Naive thymus-derived CD4-positive, alpha-beta T cell (primary cell): ENCODE results near the gene TMCC2. TPM values are rescaled to one million over a fixed set of nuclear protein-coding genes. Genes with fewer than 3 reads are reported as not detected.

Experiments used
- ATAC-seq: fragments of 150-1000 bp; cut with Tn5 transposase; 2 replicates; pipeline ENCODE4 v1.10.0; 2021; ENCODE audit warnings: mild to moderate bottlenecking, moderate library complexity
- CTCF ChIA-PET: fragments of 350-600 bp; sonication (Branson Sonifier 250); formaldehyde crosslinking; loops from one replicate; lab custom pipeline; 2021; ENCODE audit warnings: antibody characterized with exemption; lab: Charles Lee
- POLR2A ChIA-PET: fragments of 350-600 bp; sonication (Branson Sonifier 250); formaldehyde crosslinking; loops from one replicate; lab custom pipeline; 2021; ENCODE audit warnings: antibody characterized with exemption, inconsistent platforms; lab: Charles Lee
- DNase-seq, 9 donors: peaks; one replicate each; pipeline versions ENCODE4 v3.0.0 to v3.0.0-alpha.2; 2020 to 2022; ENCODE audit warnings: mixed read lengths in 1 of 9
- H3K27ac ChIP-seq: one replicate; pipeline ENCODE4 v1.7.0; 2013; ENCODE audit warnings: mild to moderate bottlenecking, low read depth, low read length, moderate library complexity
- H3K27me3 ChIP-seq, 2 donors: one replicate each; pipeline ENCODE4 v1.7.0; 2013; ENCODE audit warnings: low read length in 2 of 2, mild to moderate bottlenecking in 2 of 2, moderate library complexity in 2 of 2; ENCODE audit not compliant: control insufficient read depth in 2 of 2, insufficient read depth in 2 of 2
- H3K36me3 ChIP-seq, 3 experiments: 1 replicate in 2 of 3; 2 replicates in 1 of 3; pipeline ENCODE4 v1.7.0; 2013; ENCODE audit warnings: low read length in 3 of 3, mild to moderate bottlenecking in 3 of 3, moderate library complexity in 1 of 3; ENCODE audit not compliant: insufficient read depth in 3 of 3, control insufficient read depth in 2 of 3
- H3K4me1 ChIP-seq, 2 donors: one replicate each; pipeline ENCODE4 v1.7.0; 2013; ENCODE audit warnings: low read length in 2 of 2, mild to moderate bottlenecking in 2 of 2, moderate library complexity in 1 of 2; ENCODE audit not compliant: control insufficient read depth in 2 of 2, insufficient read depth in 2 of 2
- H3K4me3 ChIP-seq: 2 replicates; pipeline ENCODE4 v1.7.0; 2013; ENCODE audit warnings: mild to moderate bottlenecking, low read length
- H3K9me3 ChIP-seq, 3 experiments: 1 replicate in 2 of 3; 2 replicates in 1 of 3; pipeline ENCODE4 v1.7.0; 2013; ENCODE audit warnings: low read length in 3 of 3; ENCODE audit not compliant: control insufficient read depth in 2 of 3
- H3K27ac Mint-ChIP-seq, 9 donors: one replicate each; pipeline ENCODE4 v1.8.0; 2020 to 2022; ENCODE audit warnings: mixed read lengths in 9 of 9, mild to moderate bottlenecking in 8 of 9, moderate library complexity in 5 of 9, inconsistent platforms in 2 of 9
- H3K27me3 Mint-ChIP-seq, 5 donors: one replicate each; pipeline ENCODE4 v1.8.0; 2021 to 2022; ENCODE audit warnings: mixed read lengths in 5 of 5, mild to moderate bottlenecking in 1 of 5
- H3K36me3 Mint-ChIP-seq, 5 donors: one replicate each; pipeline ENCODE4 v1.8.0; 2020 to 2022; ENCODE audit warnings: mixed read lengths in 5 of 5, mild to moderate bottlenecking in 3 of 5, inconsistent platforms in 1 of 5
- H3K4me1 Mint-ChIP-seq, 7 donors: one replicate each; pipeline ENCODE4 v1.8.0; 2020 to 2022; ENCODE audit warnings: mixed read lengths in 7 of 7, mild to moderate bottlenecking in 3 of 7, inconsistent platforms in 1 of 7
- H3K4me3 Mint-ChIP-seq, 10 donors: one replicate each; pipeline ENCODE4 v1.8.0; 2020 to 2022; ENCODE audit warnings: mild to moderate bottlenecking in 10 of 10, mixed read lengths in 10 of 10, moderate library complexity in 6 of 10, inconsistent platforms in 2 of 10
- H3K9me3 Mint-ChIP-seq, 11 donors: one replicate each; pipeline ENCODE4 v1.8.0; 2020 to 2022; ENCODE audit warnings: mixed read lengths in 11 of 11, mild to moderate bottlenecking in 4 of 11, inconsistent platforms in 1 of 11, moderate library complexity in 1 of 11
- intact Hi-C, 2 donors: fragments of 100-400 bp; cut with micrococcal nuclease; formaldehyde crosslinking; loops; one replicate each; pipeline ENCODE4 v1.15.1; 2023
- polyA plus RNA-seq, 2 donors: library from polyadenylated mRNA; unstranded; fragments of 300-500 nt; fragmentation: Illumina TruSeq; gene quantifications; one replicate each; pipeline ENCODE4 v1.2.3, GENCODE V29; 2021
- total RNA-seq, 6 experiments: library from RNA in 5 of 6; stranded (reverse) in 5 of 6; gene quantifications; 1 replicate in 5 of 6; 2 replicates in 1 of 6; pipeline ENCODE4 v1.2.3 and lab custom pipeline; 2021 to 2026

Gene TMCC2
- total and polyA plus RNA-seq, 7 experiments from 2014 or later: 0.30 to 3.6 (median 1.3) TPM

DNA sequence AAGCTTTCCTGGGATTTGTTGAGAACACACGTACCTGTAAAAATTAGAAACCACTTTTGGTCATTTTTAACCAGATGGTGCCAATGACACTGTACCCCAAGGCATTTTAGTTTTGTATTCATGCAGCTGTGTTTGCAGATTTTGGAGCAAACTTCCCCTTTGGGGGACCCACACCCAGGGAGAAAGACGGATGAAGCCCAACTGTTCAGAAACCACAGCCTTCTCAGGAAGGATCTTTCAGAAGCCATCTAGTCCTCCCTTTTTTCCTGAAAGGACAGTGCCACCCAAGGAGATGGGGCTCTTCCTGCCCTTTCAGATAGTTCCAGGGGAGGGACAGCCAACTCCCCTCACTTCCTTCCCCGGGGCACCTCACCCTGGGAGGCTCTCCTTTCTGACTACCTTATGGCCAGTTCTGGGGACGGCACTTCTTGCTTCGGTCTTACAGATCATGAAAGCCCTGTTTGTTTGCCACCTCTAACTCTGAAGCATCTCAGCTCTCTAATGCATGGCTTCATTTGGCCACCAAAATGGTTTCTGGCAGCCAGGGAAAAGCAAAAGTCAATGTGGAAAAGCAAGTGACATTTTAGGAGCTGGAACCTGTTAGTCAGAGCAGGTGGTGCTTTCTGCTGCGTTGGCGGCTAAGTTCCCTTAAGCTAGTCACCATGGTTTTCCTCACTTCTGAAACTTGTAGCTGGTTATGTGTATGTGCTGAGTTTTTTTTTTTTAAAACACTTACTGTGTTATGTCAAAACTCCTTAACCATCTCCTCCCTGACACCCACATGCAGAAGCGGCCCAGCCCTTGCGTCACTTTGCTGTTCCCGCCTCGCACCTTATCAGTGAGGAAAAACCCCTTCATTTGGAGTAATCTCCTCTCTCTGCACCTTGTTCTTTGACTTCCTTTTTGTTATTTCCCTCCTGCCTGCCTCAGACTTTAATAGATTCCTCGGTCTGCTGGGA is 10.1 kb downstream of the TMCC2 start:
- no peaks in the 10 kb centered on the region for H3K36me3 ChIP-seq
- peaks cover 0 to 9% (median 0%) of the 10 kb centered on the region in 5 donors for H3K27me3 Mint-ChIP-seq
- H3K27ac Mint-ChIP-seq: peak overlapping the region in 2 of 9 donors; percentile 0 to 74
- intact Hi-C loops: no loop called here
- ATAC-seq (peak; percentile 41), DNase-seq (peak in 1 of 9 donors; percentile 62)
- peaks cover 0 to 11% (median 0%) of the 10 kb centered on the region in 5 donors for H3K36me3 Mint-ChIP-seq
- H3K4me3 Mint-ChIP-seq: peak overlapping the region in 2 of 10 donors; percentile 4 to 24
- no peaks in the 10 kb centered on the region for H3K9me3 Mint-ChIP-seq
- H3K9me3 ChIP-seq: no peaks in the 10 kb centered on the region
- POLR2A ChIA-PET: interaction anchor here (1.1 kb wide), 1 partner anchor 9 kb away, joined by 3 read pairs; no protein-coding TSS in a partner anchor
- no peaks in the 10 kb centered on the region for H3K27me3 ChIP-seq
- CTCF ChIA-PET: interaction anchor here (0.7 to 2.3 kb wide), 3 partner anchors 8 to 22 kb away, joined by 3 to 9 read pairs (median 4); no protein-coding TSS in a partner anchor
- H3K4me1 ChIP-seq: no peaks in the 10 kb centered on the region
- no peak overlapping the region for H3K4me3 ChIP-seq
- H3K27ac ChIP-seq: no peak overlapping the region
- H3K4me1 Mint-ChIP-seq: peaks cover 3 to 25% (median 12%) of the 10 kb centered on the region in 7 donors

DNA sequence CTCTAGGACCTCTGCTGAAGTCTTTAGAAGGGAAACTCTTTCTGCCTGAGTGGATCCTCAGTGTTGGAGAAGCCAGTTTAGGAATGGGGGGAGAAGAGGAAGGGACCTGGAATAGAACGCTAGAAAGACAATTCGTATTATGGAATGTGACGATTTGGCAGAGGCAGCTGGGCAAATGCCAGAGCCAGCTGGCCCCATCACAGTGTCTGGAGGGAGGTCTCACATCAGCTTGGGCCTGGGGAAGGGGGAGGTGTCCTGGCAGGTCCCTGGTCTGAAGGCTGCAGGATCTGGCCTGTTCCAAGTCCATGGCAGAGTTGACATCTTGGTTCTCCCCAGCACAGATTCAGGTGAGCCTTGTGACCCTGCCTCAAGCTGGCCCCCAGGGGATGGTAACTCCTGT is 11.3 kb downstream of the TMCC2 start:
- H3K4me1 Mint-ChIP-seq: peaks cover 3 to 19% (median 12%) of the 10 kb centered on the region in 7 donors
- peaks cover 0 to 9% (median 0%) of the 10 kb centered on the region in 5 donors for H3K27me3 Mint-ChIP-seq

DNA sequence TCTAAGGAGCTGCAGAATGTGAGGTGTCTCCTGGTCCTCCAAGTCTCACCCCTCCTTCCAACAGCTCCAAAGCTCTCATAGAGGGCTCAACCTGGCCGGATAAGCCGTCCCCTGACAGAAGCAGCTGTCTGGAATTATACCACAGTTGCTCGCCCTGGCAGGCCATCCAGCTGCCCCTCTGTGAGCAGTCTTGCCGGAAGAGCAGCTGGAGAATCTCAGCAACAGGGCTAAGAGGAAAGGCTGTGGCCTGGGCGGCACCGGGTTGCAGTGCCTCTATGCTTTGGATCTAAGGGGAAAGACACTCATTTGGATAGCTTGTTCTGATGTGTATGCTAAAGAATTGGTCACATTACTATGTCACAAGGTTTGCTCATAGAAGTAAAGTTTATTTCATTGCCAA is 12.4 kb downstream of the TMCC2 start:
- Mint-ChIP-seq H3K36me3 (peaks cover 0 to 11% (median 0%) of the 10 kb centered on the region in 5 donors), H3K4me1 (peaks cover 3 to 19% (median 12%) of the 10 kb centered on the region in 7 donors), H3K9me3 (no peaks in the 10 kb centered on the region), H3K27me3 (peaks cover 0 to 9% (median 0%) of the 10 kb centered on the region in 5 donors), H3K27ac (no peak overlapping the region), H3K4me3 (no peak overlapping the region)
- intact Hi-C loops: no loop called here
- Histone ChIP-seq H3K9me3 (no peaks in the 10 kb centered on the region), H3K27me3 (no peaks in the 10 kb centered on the region), H3K4me3 (no peak overlapping the region), H3K36me3 (no peaks in the 10 kb centered on the region), H3K27ac (no peak overlapping the region), H3K4me1 (no peaks in the 10 kb centered on the region)
- ChIA-PET CTCF (interaction anchor here (1.9 to 2.3 kb wide), 2 partner anchors 10 to 16 kb away, joined by 6 to 7 read pairs; no protein-coding TSS in a partner anchor), POLR2A (no interaction called here)
- ATAC-seq: no peak
- DNase-seq: no peak

More for the DNA sequence above, 11.3 kb downstream of the TMCC2 start:
- H3K4me1 ChIP-seq: no peaks in the 10 kb centered on the region
- H3K36me3 ChIP-seq: no peaks in the 10 kb centered on the region
- intact Hi-C loops: no loop called here
- no peaks in the 10 kb centered on the region for H3K9me3 ChIP-seq
- no peak overlapping the region for H3K27ac Mint-ChIP-seq
- no peaks in the 10 kb centered on the region for H3K27me3 ChIP-seq
- DNase-seq (no peak), ATAC-seq (no peak)
- H3K9me3 Mint-ChIP-seq: no peaks in the 10 kb centered on the region
- no peak overlapping the region for H3K4me3 ChIP-seq
- ChIA-PET CTCF (interaction anchor here (1.9 to 2.3 kb wide), 2 partner anchors 9 to 16 kb away, joined by 6 to 9 read pairs; no protein-coding TSS in a partner anchor), POLR2A (no interaction called here)
- H3K36me3 Mint-ChIP-seq: peaks cover 0 to 11% (median 0%) of the 10 kb centered on the region in 5 donors
- H3K4me3 Mint-ChIP-seq: no peak overlapping the region
- H3K27ac ChIP-seq: no peak overlapping the region

DNA sequence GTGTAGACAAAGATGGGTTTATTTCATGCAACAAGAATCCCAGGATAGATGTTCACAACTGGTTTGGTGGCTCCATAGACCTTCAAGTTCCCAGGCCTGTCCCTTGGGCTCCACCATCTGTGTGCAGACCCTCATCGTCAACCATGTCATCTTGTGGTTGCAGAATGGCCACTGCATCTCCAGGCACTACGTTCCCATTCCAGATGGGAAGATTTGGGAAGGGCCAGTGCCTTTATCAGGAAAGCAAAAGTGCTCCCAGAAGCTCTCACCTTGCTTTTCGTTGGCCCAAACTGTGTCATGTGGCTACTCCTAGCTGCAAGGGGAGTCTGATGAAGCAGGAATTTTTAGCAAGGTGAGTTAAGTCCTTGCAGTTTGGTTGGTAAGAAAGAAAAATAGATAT is 12.8 kb downstream of the TMCC2 start:
- peaks cover 0 to 9% (median 0%) of the 10 kb centered on the region in 5 donors for H3K27me3 Mint-ChIP-seq
- no peaks in the 10 kb centered on the region for H3K9me3 Mint-ChIP-seq
- H3K27me3 ChIP-seq: no peaks in the 10 kb centered on the region
- DNase-seq (no peak), ATAC-seq (no peak)
- H3K27ac ChIP-seq: no peak overlapping the region
- H3K4me1 Mint-ChIP-seq: peaks cover 3 to 19% (median 12%) of the 10 kb centered on the region in 7 donors
- intact Hi-C loops: no loop called here
- peaks cover 0 to 11% (median 0%) of the 10 kb centered on the region in 5 donors for H3K36me3 Mint-ChIP-seq
- H3K36me3 ChIP-seq: no peaks in the 10 kb centered on the region
- CTCF ChIA-PET: interaction anchor here (1.9 to 2.3 kb wide), 2 partner anchors 11 to 16 kb away, joined by 6 to 7 read pairs; no protein-coding TSS in a partner anchor
- POLR2A ChIA-PET: interaction anchor here (0.5 kb wide), 1 partner anchor 12 kb away, joined by 3 read pairs; no protein-coding TSS in a partner anchor
- H3K4me3 Mint-ChIP-seq: no peak overlapping the region
- no peaks in the 10 kb centered on the region for H3K9me3 ChIP-seq
- H3K27ac Mint-ChIP-seq: no peak overlapping the region
- H3K4me1 ChIP-seq: no peaks in the 10 kb centered on the region
- no peak overlapping the region for H3K4me3 ChIP-seq

DNA sequence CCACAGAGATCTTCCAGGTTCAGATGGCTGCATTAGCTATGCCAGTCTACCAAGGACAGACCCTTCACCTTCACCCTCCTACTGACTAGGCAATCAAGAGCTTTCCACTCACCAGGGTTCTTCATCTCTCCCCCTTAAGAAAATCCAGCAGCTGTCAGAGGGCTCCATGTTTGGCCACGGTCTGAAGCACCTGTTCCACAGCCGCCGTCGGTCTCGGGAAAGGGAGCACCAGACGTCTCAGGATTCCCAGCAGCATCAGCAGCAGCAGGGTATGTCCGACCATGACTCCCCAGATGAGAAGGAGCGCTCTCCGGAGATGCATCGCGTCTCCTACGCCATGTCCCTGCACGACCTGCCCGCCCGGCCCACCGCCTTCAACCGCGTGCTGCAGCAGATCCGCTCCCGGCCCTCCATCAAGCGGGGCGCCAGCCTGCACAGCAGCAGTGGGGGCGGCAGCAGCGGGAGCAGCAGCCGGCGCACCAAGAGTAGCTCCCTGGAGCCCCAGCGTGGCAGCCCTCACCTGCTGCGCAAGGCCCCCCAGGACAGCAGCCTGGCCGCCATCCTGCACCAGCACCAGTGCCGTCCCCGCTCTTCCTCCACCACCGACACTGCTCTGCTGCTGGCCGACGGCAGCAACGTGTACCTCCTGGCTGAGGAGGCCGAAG is 13.8 kb downstream of the TMCC2 start:
- intact Hi-C loops: no loop called here
- peaks cover 3 to 25% (median 12%) of the 10 kb centered on the region in 7 donors for H3K4me1 Mint-ChIP-seq
- ChIA-PET CTCF (interaction anchor here (2.3 kb wide), 1 partner anchor 15 kb away, joined by 7 read pairs; no protein-coding TSS in a partner anchor), POLR2A (interaction anchor here (0.5 to 1.3 kb wide), 2 partner anchors 11 to 14 kb away, joined by 3 read pairs; no protein-coding TSS in a partner anchor)
- peaks cover 0 to 9% (median 0%) of the 10 kb centered on the region in 5 donors for H3K27me3 Mint-ChIP-seq
- H3K36me3 Mint-ChIP-seq: peaks cover 0 to 11% (median 0%) of the 10 kb centered on the region in 5 donors
- H3K27ac Mint-ChIP-seq: no peak overlapping the region
- H3K9me3 Mint-ChIP-seq: no peaks in the 10 kb centered on the region
- no peaks in the 10 kb centered on the region for H3K36me3 ChIP-seq
- no peak overlapping the region for H3K4me3 Mint-ChIP-seq
- DNase-seq (no peak), ATAC-seq (no peak)
- no peaks in the 10 kb centered on the region for H3K9me3 ChIP-seq
- no peak overlapping the region for H3K27ac ChIP-seq
- no peak overlapping the region for H3K4me3 ChIP-seq
- H3K4me1 ChIP-seq: no peaks in the 10 kb centered on the region
- H3K27me3 ChIP-seq: no peaks in the 10 kb centered on the region
